H9 (cell line): ENCODE measurements around the gene RAI1. TPM values are rescaled to one million over a fixed set of nuclear protein-coding genes. Genes with fewer than 3 reads are reported as not detected.

Experiments used
- DNase-seq: peaks from one replicate; pipeline ENCODE4 v3.0.0-alpha.2; 2017
- H2AFZ ChIP-seq: one replicate; pipeline ENCODE4 v1.6.1; 2013; ENCODE audit warnings: mild to moderate bottlenecking, low read length, control low read depth, moderate library complexity
- H2AK5ac ChIP-seq: 2 replicates; pipeline ENCODE4 v1.6.1; 2013; ENCODE audit warnings: low read length, control low read depth, mixed read lengths; ENCODE audit not compliant: insufficient read length
- H2BK120ac ChIP-seq: one replicate; pipeline ENCODE4 v1.6.1; 2013; ENCODE audit warnings: low read depth, mild to moderate bottlenecking, low read length, control low read depth, inconsistent platforms; ENCODE audit not compliant: poor library complexity, severe bottlenecking
- H2BK12ac ChIP-seq: 2 replicates; pipeline ENCODE4 v1.6.1; 2013; ENCODE audit warnings: low read length, control low read depth, mixed read lengths, low read depth; ENCODE audit not compliant: insufficient read length
- H2BK15ac ChIP-seq: 2 replicates; pipeline ENCODE4 v1.6.1; 2013; ENCODE audit warnings: low read depth, low read length, control low read depth
- H2BK20ac ChIP-seq: one replicate; pipeline ENCODE4 v1.6.1; 2013; ENCODE audit warnings: low read depth, mild to moderate bottlenecking, low read length, control low read depth, inconsistent platforms; ENCODE audit not compliant: poor library complexity, severe bottlenecking
- H2BK5ac ChIP-seq: 2 replicates; pipeline ENCODE4 v1.6.1; 2013; ENCODE audit warnings: low read length, control low read depth, mixed read lengths; ENCODE audit not compliant: insufficient read length
- H3K14ac ChIP-seq: 2 replicates; pipeline ENCODE4 v1.6.1; 2013; ENCODE audit warnings: low read length, control low read depth; ENCODE audit not compliant: insufficient read depth
- H3K18ac ChIP-seq: 2 replicates; pipeline ENCODE4 v1.6.1; 2013; ENCODE audit warnings: low read depth, mild to moderate bottlenecking, mixed read lengths, low read length, control low read depth; ENCODE audit not compliant: insufficient read length
- H3K23ac ChIP-seq: 2 replicates; pipeline ENCODE4 v1.6.1; 2013; ENCODE audit warnings: low read length, control low read depth, mixed read lengths, low read depth; ENCODE audit not compliant: insufficient read length
- H3K23me2 ChIP-seq: 2 replicates; pipeline ENCODE4 v1.6.1; 2013; ENCODE audit warnings: low read depth, mild to moderate bottlenecking, mixed read lengths, low read length, control low read depth; ENCODE audit not compliant: insufficient read length, poor library complexity, severe bottlenecking
- H3K27ac ChIP-seq: 2 replicates; pipeline ENCODE4 v1.5.1; 2013; ENCODE audit warnings: low read length, control low read depth, mixed read lengths, low read depth; ENCODE audit not compliant: insufficient read length
- H3K27me3 ChIP-seq: 2 replicates; pipeline ENCODE4 v1.6.1; 2013; ENCODE audit warnings: low read length, control low read depth, inconsistent platforms; ENCODE audit not compliant: insufficient read depth
- H3K4ac ChIP-seq: 2 replicates; pipeline ENCODE4 v1.6.1; 2013; ENCODE audit warnings: low read depth, mild to moderate bottlenecking, control low read depth, inconsistent platforms, low read length, moderate library complexity
- H3K4me1 ChIP-seq: 2 replicates; pipeline ENCODE4 v1.6.1; 2013; ENCODE audit warnings: low read length, control low read depth, inconsistent platforms; ENCODE audit not compliant: insufficient read depth
- H3K4me2 ChIP-seq: 2 replicates; pipeline ENCODE4 v1.6.1; 2013; ENCODE audit warnings: low read length, control low read depth, mixed read lengths; ENCODE audit not compliant: insufficient read length, insufficient read depth
- H3K56ac ChIP-seq: 2 replicates; pipeline ENCODE4 v1.6.1; 2013; ENCODE audit warnings: low read depth, mild to moderate bottlenecking, mixed read lengths, low read length, control low read depth; ENCODE audit not compliant: insufficient read length
- H3K79me1 ChIP-seq: 2 replicates; pipeline ENCODE4 v1.6.1; 2013; ENCODE audit warnings: low read depth, mild to moderate bottlenecking, moderate library complexity, low read length, control low read depth, inconsistent platforms; ENCODE audit not compliant: insufficient read depth, poor library complexity, severe bottlenecking
- H3K79me2 ChIP-seq: 2 replicates; pipeline ENCODE4 v1.6.1; 2013; ENCODE audit warnings: low read length, control low read depth, inconsistent platforms; ENCODE audit not compliant: insufficient read depth
- H3K9ac ChIP-seq: 2 replicates; pipeline ENCODE4 v1.6.1; 2013; ENCODE audit warnings: low read length, control low read depth, mixed read lengths; ENCODE audit not compliant: insufficient read length; ENCODE audit errors: extremely low read depth
- H3K9me3 ChIP-seq: one replicate; pipeline ENCODE4 v1.6.1; 2013; ENCODE audit warnings: low read depth, low read length, inconsistent platforms; ENCODE audit not compliant: control insufficient read depth
- H3T11ph ChIP-seq: one replicate; pipeline ENCODE4 v1.6.1; 2013; ENCODE audit warnings: mild to moderate bottlenecking, low read length, control low read depth, inconsistent platforms
- H4K20me1 ChIP-seq: one replicate; pipeline ENCODE4 v1.6.1; 2013; ENCODE audit not compliant: control insufficient read depth, insufficient read length, insufficient read depth
- H4K5ac ChIP-seq: 2 replicates; pipeline ENCODE4 v1.6.1; 2013; ENCODE audit warnings: low read depth, mild to moderate bottlenecking, mixed read lengths, low read length, control low read depth; ENCODE audit not compliant: insufficient read length
- H4K8ac ChIP-seq: replicated peaks from 2 replicates; pipeline ENCODE4 v1.6.1; 2013; ENCODE audit warnings: low read length, control low read depth, mixed read lengths, low read depth; ENCODE audit not compliant: insufficient read length
- H4K91ac ChIP-seq: 2 replicates; pipeline ENCODE4 v1.6.1; 2013; ENCODE audit warnings: low read depth, mild to moderate bottlenecking, moderate library complexity, mixed read lengths, low read length, control low read depth; ENCODE audit not compliant: insufficient read length
- H3K27ac Mint-ChIP-seq, 3 experiments: 2 replicates in 2 of 3; 3 replicates in 1 of 3; pipeline ENCODE4 v1.8.0; 2020 to 2021; ENCODE audit warnings: mixed read lengths in 3 of 3, mild to moderate bottlenecking in 1 of 3, moderate library complexity in 1 of 3
- H3K27me3 Mint-ChIP-seq: 2 replicates; pipeline ENCODE4 v1.8.0; 2021; ENCODE audit warnings: low read depth, mild to moderate bottlenecking, moderate library complexity, mixed read lengths
- H3K36me3 Mint-ChIP-seq, 3 experiments: 2 replicates in 2 of 3; 3 replicates in 1 of 3; pipeline ENCODE4 v1.8.0; 2020 to 2021; ENCODE audit warnings: low read depth in 3 of 3, mixed read lengths in 3 of 3; ENCODE audit not compliant: insufficient read depth in 1 of 3
- H3K4me1 Mint-ChIP-seq, 2 experiments: 2 replicates each; pipeline ENCODE4 v1.8.0; 2020; ENCODE audit warnings: mixed read lengths in 2 of 2
- H3K4me3 Mint-ChIP-seq, 2 experiments: 2 replicates in 1 of 2; 3 replicates in 1 of 2; pipeline ENCODE4 v1.8.0; 2020 to 2021; ENCODE audit warnings: mild to moderate bottlenecking in 2 of 2, mixed read lengths in 2 of 2, moderate library complexity in 1 of 2
- H3K9me3 Mint-ChIP-seq, 2 experiments: 2 replicates in 1 of 2; 3 replicates in 1 of 2; pipeline ENCODE4 v1.8.0; 2020; ENCODE audit warnings: mild to moderate bottlenecking in 2 of 2, mixed read lengths in 2 of 2, moderate library complexity in 1 of 2
- CTCF ChIP-seq: fragments of 200-600 bp; sonication (generic); conservative IDR thresholded peaks from 3 replicates; pipeline ENCODE4 v1.8.0; 2021; ENCODE audit warnings: antibody characterized with exemption, mild to moderate bottlenecking
- WGBS: extraction: QIAGEN DNeasy Blood & Tissue Kit; methylation state at CpG from one replicate; pipeline ENCODE4 v1.1.7; 2013; ENCODE audit warnings: missing lambda C conversion rate, low lambda C conversion rate, mixed read lengths; ENCODE audit not compliant: insufficient read length; ENCODE audit errors: extremely low coverage; 5-methylcytosine and 5-hydroxymethylcytosine counted together
- total RNA-seq: library from RNA; stranded (reverse); gene quantifications from 2 replicates; pipeline ENCODE4 v1.2.1, GENCODE V29; 2021

Gene RAI1
- total RNA-seq, 1 experiment from 2014 or later = 1.5 TPM

GRCh38 chr17:17745476-17746455 lies 64.5 kb downstream of the RAI1 start:
- H3K9me3 ChIP-seq = no peaks in the 10 kb centered on the region
- H3K18ac ChIP-seq = no peak overlapping the region
- H4K91ac ChIP-seq = no peak overlapping the region
- no peaks in the 10 kb centered on the region for H4K20me1 ChIP-seq
- H4K8ac ChIP-seq = no peak overlapping the region
- H3K79me1 ChIP-seq = no peaks in the 10 kb centered on the region
- H3K79me2 ChIP-seq = no peaks in the 10 kb centered on the region
- H4K5ac ChIP-seq = no peak overlapping the region
- no peak overlapping the region for H2BK20ac ChIP-seq
- H3K27me3 ChIP-seq = no peaks in the 10 kb centered on the region
- H2BK120ac ChIP-seq = no peak overlapping the region
- no peak overlapping the region for H3K9ac ChIP-seq
- H3K23me2 ChIP-seq = no peaks in the 10 kb centered on the region
- TF ChIP-seq CTCF = no peak
- H2BK5ac ChIP-seq = no peak overlapping the region
- no peak overlapping the region for H2AFZ ChIP-seq
- H3K4me2 ChIP-seq = no peak overlapping the region
- H3T11ph ChIP-seq = no peak overlapping the region
- Mint-ChIP-seq H3K4me1 (peaks cover 31 to 37% of the 10 kb centered on the region in 2 experiments), H3K4me3 (no peak overlapping the region), H3K27me3 (peaks cover 24% of the 10 kb centered on the region), H3K36me3 (peaks cover 0 to 2% (median 0%) of the 10 kb centered on the region in 3 experiments; a peak in 1 of 7 replicates), H3K9me3 (no peaks in the 10 kb centered on the region; a peak in 1 of 5 replicates), H3K27ac (peak overlapping the region in 1 of 3 experiments; percentile 91; a peak in 1 of 7 replicates)
- no peak overlapping the region for H2BK15ac ChIP-seq
- no peak overlapping the region for H3K4ac ChIP-seq
- H3K14ac ChIP-seq = no peak overlapping the region; the same call in 1 of the 2 replicates
- no peak overlapping the region for H3K27ac ChIP-seq
- no CpG with 5 or more reads among the region's 33 CpGs for WGBS
- H3K56ac ChIP-seq = no peak overlapping the region
- no peak for DNase-seq
- H2AK5ac ChIP-seq = no peak overlapping the region
- H2BK12ac ChIP-seq = no peak overlapping the region
- H3K4me1 ChIP-seq = peaks cover 13% of the 10 kb centered on the region
- H3K23ac ChIP-seq = no peak overlapping the region
